Activated naive CD8-positive, alpha-beta T cell (primary cell): ENCODE measurements around the gene CEACAM16.

Source experiments
- H3K27ac Mint-ChIP-seq: one replicate; pipeline ENCODE4 v1.8.0; 2021; ENCODE audit warnings: mixed read lengths
- H3K27me3 Mint-ChIP-seq: one replicate; pipeline ENCODE4 v1.8.0; 2021; ENCODE audit warnings: mixed read lengths
- H3K36me3 Mint-ChIP-seq: one replicate; pipeline ENCODE4 v1.8.0; 2021; ENCODE audit warnings: mixed read lengths
- H3K4me1 Mint-ChIP-seq: one replicate; pipeline ENCODE4 v1.8.0; 2021; ENCODE audit warnings: low read depth, mixed read lengths
- H3K4me3 Mint-ChIP-seq: one replicate; pipeline ENCODE4 v1.8.0; 2021; ENCODE audit warnings: mild to moderate bottlenecking, mixed read lengths
- H3K9me3 Mint-ChIP-seq: one replicate; pipeline ENCODE4 v1.8.0; 2021; ENCODE audit warnings: low read depth, mixed read lengths

Gene CEACAM16

DNA sequence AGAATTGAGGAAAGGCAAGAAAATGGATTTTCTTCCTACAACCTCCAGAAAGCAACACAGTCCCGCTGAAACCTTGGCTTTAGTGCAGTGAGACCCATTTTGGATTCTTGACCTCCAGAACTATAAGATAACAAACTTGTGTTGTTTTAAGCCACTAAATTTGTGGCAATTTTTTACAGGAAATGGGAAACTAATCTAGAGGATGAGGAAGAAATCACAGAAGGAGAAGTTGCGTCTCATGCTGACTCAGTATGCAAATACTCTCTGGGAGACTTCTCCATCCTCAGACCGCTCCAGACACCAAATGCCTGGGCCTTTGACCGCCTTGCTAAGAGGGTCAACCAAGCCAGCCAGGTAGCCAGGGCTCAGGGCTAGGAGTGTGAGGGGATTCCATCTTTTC is 13.1 kb upstream of the CEACAM16 start:
- H3K36me3 Mint-ChIP-seq: no peaks in the 10 kb centered on the region
- H3K9me3 Mint-ChIP-seq: no peaks in the 10 kb centered on the region
- H3K27me3 Mint-ChIP-seq: peaks cover 3% of the 10 kb centered on the region
- H3K4me1 Mint-ChIP-seq: peaks cover 21% of the 10 kb centered on the region
- no peak overlapping the region for H3K27ac Mint-ChIP-seq
- no peak overlapping the region for H3K4me3 Mint-ChIP-seq

DNA sequence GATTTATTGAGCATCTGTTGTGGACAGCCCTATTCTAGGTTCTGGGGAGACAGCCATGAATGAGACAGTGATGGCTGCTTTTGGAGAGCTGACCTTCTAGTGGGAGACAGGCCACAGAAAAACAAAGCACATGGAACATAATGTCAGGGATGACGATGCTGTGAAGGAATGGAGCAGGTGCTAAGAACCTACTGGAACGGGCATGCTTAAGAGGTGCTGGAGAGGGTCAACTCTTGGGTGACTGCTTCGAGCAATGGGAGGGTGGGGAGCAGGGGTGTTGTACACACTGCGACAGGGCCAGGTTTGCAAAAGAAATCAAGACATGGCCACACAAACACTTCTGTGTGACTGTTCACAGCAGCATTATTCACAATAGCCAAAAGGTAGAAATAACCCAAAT is 12.1 kb upstream of the CEACAM16 start:
- Mint-ChIP-seq H3K27me3 (peaks cover 3% of the 10 kb centered on the region), H3K9me3 (no peaks in the 10 kb centered on the region), H3K4me1 (peaks cover 25% of the 10 kb centered on the region), H3K36me3 (no peaks in the 10 kb centered on the region), H3K27ac (no peak overlapping the region), H3K4me3 (no peak overlapping the region)

DNA sequence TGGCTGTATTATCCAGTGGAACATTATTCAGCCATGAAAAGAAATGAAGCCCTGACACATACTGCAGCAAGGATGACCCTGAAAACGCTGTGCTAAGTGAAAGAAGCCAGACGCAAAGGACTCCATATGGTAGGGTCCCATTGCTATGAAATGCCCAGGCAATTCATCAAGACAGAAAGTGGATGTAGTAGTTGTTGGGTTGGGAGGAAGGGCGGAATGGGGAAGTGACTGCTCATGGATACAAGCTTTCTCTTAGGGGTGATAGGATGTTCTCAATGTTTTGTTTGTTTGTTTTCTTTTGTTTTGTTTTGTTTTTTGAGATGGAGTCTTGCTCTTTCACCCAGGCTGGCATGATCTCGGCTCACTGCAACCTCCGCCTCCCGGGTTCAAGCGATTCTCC is 11.1 kb upstream of the CEACAM16 start:
- Mint-ChIP-seq H3K36me3 (no peaks in the 10 kb centered on the region), H3K27ac (no peak overlapping the region), H3K4me3 (no peak overlapping the region), H3K4me1 (peaks cover 35% of the 10 kb centered on the region), H3K27me3 (peaks cover 3% of the 10 kb centered on the region), H3K9me3 (no peaks in the 10 kb centered on the region)

DNA sequence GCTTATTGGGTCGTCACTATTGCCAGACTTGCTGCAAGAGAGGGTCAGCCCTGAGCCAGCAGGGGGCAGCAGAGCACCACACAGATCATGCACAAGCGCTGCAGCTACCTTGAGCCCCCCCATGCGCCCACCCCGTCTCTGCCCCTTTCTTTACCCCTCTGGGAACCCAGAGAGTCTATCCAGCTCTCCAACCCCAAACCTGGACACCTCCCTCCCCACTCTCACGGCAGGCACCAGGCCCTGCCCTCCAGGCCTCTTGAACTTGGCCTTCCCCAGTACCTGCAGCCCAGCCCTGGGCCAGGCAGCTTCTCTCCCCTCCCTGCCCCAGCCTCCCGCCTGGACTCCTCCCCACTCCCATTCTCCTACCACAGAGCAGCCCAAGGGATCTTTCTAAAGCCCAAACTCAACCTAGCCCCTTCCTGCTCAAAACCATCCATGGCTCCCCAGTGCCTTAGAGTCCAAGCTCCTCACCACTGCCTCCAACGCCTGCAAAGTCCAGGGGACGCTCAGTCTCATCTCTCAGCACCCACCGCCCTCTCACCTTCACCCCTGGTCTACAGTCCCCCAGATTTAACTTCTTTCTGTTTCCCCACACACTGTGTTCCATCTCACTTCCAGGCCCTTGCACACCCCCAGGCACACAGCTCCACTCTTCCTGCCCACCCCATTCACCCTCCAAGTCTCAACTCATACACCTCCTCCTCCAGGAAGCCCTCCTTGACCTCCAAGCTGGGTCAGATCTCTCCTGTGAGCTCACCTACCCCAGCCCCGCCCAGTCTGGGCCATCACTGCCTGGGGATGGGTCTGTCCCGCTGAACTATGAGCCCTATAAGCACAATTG is 9.4 kb upstream of the CEACAM16 start:
- Mint-ChIP-seq H3K4me1 (peaks cover 38% of the 10 kb centered on the region), H3K36me3 (no peaks in the 10 kb centered on the region), H3K27ac (no peak overlapping the region), H3K27me3 (peaks cover 3% of the 10 kb centered on the region), H3K4me3 (no peak overlapping the region), H3K9me3 (no peaks in the 10 kb centered on the region)

DNA sequence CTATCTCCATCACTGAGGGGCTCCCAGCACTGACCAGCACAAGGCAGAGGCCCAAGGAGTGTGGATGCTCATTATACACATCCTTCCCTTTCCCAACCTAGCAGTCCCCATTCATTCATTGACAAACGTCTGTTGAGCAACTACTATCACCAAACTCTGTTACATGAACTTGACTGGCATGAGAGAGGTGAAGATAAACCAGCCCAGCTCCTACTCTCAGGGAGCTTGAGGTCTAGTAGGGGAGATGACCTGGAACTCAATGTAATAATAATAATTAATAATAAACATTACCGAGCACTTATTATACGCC is 8.9 kb upstream of the CEACAM16 start:
- Mint-ChIP-seq H3K27me3 (peaks cover 3% of the 10 kb centered on the region), H3K4me3 (no peak overlapping the region), H3K27ac (no peak overlapping the region)

DNA sequence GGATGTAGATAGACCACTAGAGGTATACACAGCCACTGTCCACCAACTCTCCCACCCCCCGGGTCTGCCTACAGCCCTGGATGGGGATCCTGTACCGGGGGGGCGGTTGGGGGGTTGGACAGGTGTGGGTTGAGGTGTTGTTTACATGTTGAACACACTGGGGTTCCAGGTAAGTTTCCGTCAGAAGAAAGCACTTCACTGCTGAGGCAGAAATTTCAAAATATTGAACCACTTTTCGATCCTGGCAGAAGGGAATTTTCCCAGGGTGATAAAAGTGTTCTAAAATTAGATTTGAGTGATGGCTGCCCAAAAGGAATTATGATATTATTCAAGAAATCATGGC is 6.6 kb upstream of the CEACAM16 start:
- Mint-ChIP-seq H3K4me1 (peaks cover 34% of the 10 kb centered on the region), H3K27me3 (peaks cover 3% of the 10 kb centered on the region), H3K4me3 (peak overlapping the region; percentile 68), H3K9me3 (no peaks in the 10 kb centered on the region), H3K27ac (peak overlapping the region; percentile 79), H3K36me3 (no peaks in the 10 kb centered on the region)

More for the DNA sequence above, 8.9 kb upstream of the CEACAM16 start:
- H3K9me3 Mint-ChIP-seq: no peaks in the 10 kb centered on the region
- H3K4me1 Mint-ChIP-seq: peaks cover 34% of the 10 kb centered on the region
- no peaks in the 10 kb centered on the region for H3K36me3 Mint-ChIP-seq

DNA sequence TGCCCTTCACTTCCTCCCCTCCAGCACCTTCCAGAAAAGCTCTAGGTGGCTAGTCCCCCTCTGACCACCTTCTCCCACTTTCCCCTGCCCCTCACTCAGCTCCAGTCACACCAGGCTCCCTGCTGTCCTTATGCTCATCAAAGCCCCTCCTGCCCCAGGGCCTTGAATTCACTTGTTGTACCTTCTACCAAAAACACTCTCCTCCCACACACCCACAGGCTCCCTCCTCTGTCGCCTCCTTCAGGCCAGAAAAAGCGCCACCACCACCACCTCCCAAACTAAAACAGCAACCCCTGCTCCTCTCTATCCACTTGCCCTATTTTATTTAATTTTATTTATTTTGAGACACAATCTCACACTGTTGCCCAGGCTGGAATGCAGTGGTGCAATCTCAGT is 4.8 kb upstream of the CEACAM16 start:
- Mint-ChIP-seq H3K4me3 (peak overlapping the region; percentile 47), H3K36me3 (no peaks in the 10 kb centered on the region), H3K27ac (peak overlapping the region; percentile 54), H3K9me3 (no peaks in the 10 kb centered on the region), H3K4me1 (peaks cover 31% of the 10 kb centered on the region), H3K27me3 (no peaks in the 10 kb centered on the region)

DNA sequence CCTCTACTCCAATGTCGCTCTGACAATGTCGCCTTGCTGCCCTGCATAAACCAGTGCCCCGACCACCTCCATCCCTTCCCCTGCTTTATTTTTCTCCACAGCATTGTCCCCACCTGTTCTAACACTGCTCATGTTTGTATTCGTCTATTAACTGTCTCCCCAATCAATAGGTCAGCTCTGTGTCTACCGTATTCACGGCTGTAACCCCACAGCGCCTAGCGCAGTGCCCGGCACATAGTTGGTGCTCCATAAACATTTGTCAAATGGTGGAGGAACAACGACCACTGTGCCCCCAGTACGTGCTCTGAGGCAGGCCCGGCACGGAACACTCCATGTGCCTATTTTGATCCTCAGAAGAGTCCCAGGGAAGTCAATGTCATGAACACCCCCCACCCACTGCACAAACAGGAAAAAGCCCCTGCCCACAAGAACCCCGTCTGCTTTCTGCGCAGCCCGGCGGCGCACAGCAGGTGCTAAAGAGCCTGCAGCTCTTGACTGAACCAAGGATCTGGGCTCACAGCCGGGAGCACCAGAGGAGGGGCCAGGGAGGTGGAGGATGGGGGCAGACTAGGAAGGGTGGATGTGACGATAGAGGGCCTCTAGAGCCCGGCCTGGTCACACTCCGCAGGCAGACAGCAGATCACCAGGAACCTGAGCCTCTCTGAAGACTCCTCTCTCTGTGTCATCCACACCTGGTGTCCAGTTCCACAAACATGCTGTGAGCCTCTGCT is 1.8 kb upstream of the CEACAM16 start:
- Mint-ChIP-seq H3K4me3 (no peak overlapping the region), H3K9me3 (no peaks in the 10 kb centered on the region), H3K27ac (no peak overlapping the region), H3K27me3 (no peaks in the 10 kb centered on the region), H3K36me3 (no peaks in the 10 kb centered on the region), H3K4me1 (peaks cover 16% of the 10 kb centered on the region)

DNA sequence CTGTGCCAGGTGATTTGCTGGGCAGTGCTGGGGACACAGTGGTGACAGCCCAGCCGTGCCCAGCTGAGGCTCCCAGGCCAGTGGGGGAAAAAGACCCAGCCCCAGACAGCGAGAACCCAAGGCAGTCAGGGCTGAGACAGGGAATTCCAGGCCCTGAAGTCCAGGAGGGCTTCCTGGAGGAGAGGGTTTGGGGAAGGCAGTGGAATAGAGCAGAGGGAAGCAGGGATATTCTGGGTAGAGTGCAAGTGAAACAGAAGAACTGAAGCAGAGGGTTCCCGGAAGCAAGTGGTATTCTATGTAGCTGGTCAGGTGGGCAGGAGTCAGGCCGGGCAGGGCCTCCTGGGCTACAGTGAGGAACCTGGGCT is 1.3 kb upstream of the CEACAM16 start:
- Mint-ChIP-seq H3K4me3 (no peak overlapping the region), H3K36me3 (no peaks in the 10 kb centered on the region), H3K4me1 (peaks cover 10% of the 10 kb centered on the region), H3K9me3 (no peaks in the 10 kb centered on the region), H3K27ac (no peak overlapping the region), H3K27me3 (no peaks in the 10 kb centered on the region)

DNA sequence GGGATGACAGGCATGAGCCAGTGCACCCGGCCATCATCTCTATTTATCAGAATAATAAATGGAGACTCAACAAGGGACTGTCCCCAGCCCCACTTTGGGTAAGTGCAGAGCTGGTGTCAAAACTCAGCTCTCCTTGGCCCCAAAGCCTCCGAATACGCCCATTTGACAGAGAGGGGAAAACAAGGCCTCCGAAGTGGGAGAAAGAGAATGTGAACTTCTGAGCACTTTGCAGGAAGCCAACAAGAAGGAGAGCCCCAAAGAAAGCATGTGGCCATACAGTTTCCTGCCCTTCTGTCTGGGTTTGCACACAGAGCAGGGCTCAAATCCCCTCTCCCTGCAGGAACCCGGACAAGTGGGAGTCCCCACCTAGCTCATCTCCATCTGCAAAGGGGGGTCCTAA is 1.6 kb downstream of the CEACAM16 start:
- H3K4me3 Mint-ChIP-seq: no peak overlapping the region
- no peak overlapping the region for H3K27ac Mint-ChIP-seq
- H3K4me1 Mint-ChIP-seq: peaks cover 3% of the 10 kb centered on the region
- H3K36me3 Mint-ChIP-seq: no peaks in the 10 kb centered on the region
- no peaks in the 10 kb centered on the region for H3K27me3 Mint-ChIP-seq
- H3K9me3 Mint-ChIP-seq: no peaks in the 10 kb centered on the region

DNA sequence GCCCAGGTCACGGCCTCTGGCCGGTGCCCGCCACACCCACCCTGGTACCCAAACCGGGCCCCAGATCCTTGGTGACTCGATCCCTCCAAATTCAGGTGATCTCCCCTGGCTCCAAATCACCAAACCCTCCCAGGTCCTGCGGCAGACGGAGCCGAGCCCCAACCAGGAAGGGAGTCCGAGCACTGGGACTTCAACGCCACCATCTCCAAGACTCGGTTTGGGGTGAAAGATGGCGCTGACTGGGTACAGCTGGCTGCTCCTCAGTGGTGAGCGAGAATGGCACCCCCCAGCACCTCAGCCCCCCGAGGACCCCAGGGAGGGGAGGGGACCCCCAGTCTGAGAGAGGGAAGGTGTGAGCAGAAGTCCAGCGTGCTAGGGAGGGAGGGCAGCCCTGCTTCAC is 2.3 kb downstream of the CEACAM16 start:
- no peaks in the 10 kb centered on the region for H3K9me3 Mint-ChIP-seq
- H3K27me3 Mint-ChIP-seq: no peaks in the 10 kb centered on the region
- no peak overlapping the region for H3K4me3 Mint-ChIP-seq
- H3K4me1 Mint-ChIP-seq: peaks cover 3% of the 10 kb centered on the region
- H3K36me3 Mint-ChIP-seq: no peaks in the 10 kb centered on the region
- no peak overlapping the region for H3K27ac Mint-ChIP-seq

DNA sequence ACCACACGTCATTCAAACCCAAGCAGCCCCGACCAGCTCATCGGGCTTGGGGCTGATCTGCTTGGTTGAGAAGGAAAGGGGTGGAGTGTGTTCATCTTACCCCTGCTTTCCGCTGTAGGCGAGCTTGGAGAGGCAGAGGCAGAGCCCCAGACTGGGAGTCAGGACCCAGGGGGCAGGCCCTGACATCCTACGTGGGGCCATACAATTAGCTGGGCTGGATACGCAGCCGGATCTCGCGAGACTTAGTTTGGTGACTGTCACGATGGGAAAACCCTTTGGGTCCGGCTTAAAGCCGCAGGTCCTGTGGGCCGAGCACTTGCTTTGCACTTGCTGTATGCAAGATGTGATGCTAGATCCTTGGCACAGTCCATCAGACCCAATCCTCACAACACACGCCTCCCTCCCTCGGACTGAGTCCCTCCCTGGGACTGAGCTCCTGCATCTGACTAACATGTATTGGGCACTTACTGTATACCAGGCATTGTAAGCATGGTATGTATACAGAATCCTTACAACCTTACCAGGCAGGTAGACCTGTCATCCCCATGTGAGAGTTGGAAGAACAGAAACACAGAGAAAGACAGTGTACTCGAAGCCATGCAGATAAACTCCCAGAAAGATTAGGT is 3.7 kb downstream of the CEACAM16 start:
- H3K4me1 Mint-ChIP-seq: no peaks in the 10 kb centered on the region

DNA sequence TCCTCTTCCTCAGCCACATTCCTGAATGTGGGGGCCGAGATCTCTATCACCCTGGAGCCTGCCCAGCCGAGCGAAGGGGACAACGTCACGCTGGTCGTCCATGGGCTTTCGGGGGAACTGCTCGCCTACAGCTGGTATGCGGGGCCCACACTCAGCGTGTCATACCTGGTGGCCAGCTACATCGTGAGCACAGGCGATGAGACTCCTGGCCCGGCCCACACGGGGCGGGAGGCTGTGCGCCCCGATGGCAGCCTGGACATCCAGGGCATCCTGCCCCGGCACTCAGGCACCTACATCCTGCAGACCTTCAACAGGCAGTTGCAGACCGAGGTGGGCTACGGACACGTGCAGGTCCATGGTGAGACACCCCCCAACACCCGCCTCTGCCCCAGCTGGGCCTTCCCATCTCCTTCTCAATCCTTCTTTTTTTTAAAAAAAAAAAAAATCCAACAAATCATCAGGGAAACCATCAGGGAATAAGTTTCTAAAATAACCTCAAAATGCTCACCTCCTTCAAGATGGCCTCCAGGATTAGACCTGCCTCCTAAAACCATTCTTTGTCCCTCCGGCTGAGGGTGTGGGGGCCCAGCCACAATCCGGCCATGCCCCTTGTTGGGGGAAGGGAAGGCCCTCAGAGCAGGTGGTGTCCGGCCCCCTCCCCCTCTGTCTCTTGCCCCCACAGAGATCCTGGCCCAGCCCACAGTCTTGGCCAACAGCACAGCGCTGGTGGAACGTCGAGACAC is 4.6 kb downstream of the CEACAM16 start:
- no peaks in the 10 kb centered on the region for H3K36me3 Mint-ChIP-seq
- no peaks in the 10 kb centered on the region for H3K27me3 Mint-ChIP-seq
- no peaks in the 10 kb centered on the region for H3K4me1 Mint-ChIP-seq
- H3K9me3 Mint-ChIP-seq: no peaks in the 10 kb centered on the region
- H3K27ac Mint-ChIP-seq: no peak overlapping the region
- no peak overlapping the region for H3K4me3 Mint-ChIP-seq

More for the DNA sequence above, 3.7 kb downstream of the CEACAM16 start:
- Mint-ChIP-seq H3K4me3 (no peak overlapping the region), H3K9me3 (no peaks in the 10 kb centered on the region), H3K36me3 (no peaks in the 10 kb centered on the region), H3K27me3 (no peaks in the 10 kb centered on the region), H3K27ac (no peak overlapping the region)

DNA sequence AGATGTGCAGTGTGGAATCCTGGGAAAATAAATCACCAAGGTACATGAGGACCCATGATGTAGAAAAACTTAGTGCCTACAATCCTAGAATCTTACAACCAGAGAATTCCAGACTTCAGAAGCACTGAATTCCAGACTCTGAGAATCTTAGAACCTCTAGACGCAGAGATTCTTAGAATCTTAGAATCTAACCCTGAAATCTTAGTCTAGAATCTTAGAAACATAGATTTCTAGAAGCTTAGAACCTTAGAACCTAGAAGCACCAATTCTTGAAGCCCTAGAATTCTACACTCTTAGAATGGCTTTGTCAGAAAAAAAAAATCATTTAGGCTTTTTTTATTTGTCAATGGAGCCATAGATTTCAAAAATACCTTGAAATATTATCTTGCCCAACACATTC is 6.0 kb downstream of the CEACAM16 start:
- Mint-ChIP-seq H3K9me3 (no peaks in the 10 kb centered on the region), H3K4me1 (no peaks in the 10 kb centered on the region), H3K27ac (no peak overlapping the region), H3K4me3 (no peak overlapping the region), H3K36me3 (no peaks in the 10 kb centered on the region), H3K27me3 (no peaks in the 10 kb centered on the region)

DNA sequence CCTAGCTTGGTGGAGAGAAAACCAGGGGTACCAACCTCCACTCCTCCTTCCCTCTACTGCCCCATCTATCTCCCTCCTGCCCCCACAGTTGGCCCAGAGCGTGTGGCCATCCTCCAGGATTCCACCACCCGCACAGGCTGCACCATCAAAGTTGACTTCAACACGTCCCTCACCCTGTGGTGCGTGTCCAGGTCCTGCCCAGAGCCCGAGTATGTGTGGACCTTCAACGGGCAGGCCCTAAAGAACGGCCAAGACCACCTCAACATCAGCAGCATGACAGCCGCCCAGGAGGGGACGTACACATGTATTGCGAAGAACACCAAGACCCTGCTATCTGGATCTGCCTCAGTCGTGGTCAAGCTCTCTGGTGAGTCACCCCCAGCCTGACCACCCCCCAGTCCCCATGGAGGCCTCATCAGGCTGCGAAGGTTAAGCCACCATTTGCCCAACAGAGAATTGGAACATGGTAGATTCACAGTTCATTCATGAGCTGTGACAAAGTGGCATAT is 6.6 kb downstream of the CEACAM16 start:
- no peak overlapping the region for H3K4me3 Mint-ChIP-seq
- no peaks in the 10 kb centered on the region for H3K36me3 Mint-ChIP-seq

More for the DNA sequence above, 6.6 kb downstream of the CEACAM16 start:
- H3K9me3 Mint-ChIP-seq: no peaks in the 10 kb centered on the region
- no peak overlapping the region for H3K27ac Mint-ChIP-seq
- no peaks in the 10 kb centered on the region for H3K27me3 Mint-ChIP-seq
- peaks cover under 1% of the 10 kb centered on the region for H3K4me1 Mint-ChIP-seq
